Activated T-cell treated with anti-CD3 and anti-CD28 coated beads for 1 hour (primary cell): ENCODE measurements around the gene ARL6IP4.
"Not testable (repeated sequence)": the region's sequence is repeated elsewhere in the genome, so short reads cannot be mapped to it uniquely, and the experiment has no call there.

Experiments
- DNase-seq: peaks from one replicate; pipeline ENCODE4 v3.0.0-alpha.2; 2020; ENCODE audit warnings: low read depth

ARL6IP4 gene

GRCh38 chr12:122980183-122981035 lies at the start of gene ARL6IP4:
Gene ARL6IP4, plus strand, starts transcription at chr12:122980681. Its CDS starts 459 bp downstream, at chr12:122981140.
- peak; percentile 39 for DNase-seq

GRCh38 chr12:122932207-122932606 lies 48.3 kb upstream of the ARL6IP4 start:
- DNase-seq, result no peak

GRCh38 chr12:122934722-122935121 lies 45.8 kb upstream of the ARL6IP4 start:
- DNase-seq, result no peak

GRCh38 chr12:122935318-122935717 lies 45.2 kb upstream of the ARL6IP4 start:
- DNase-seq, result no peak

GRCh38 chr12:122937622-122938091 lies 42.8 kb upstream of the ARL6IP4 start:
- no peak for DNase-seq

- DNase-seq, result no peak
Observed at GRCh38 chr12:122939125-122939524, 41.4 kb upstream of the ARL6IP4 start.

- not testable (repeated sequence) for DNase-seq
Observed at GRCh38 chr12:122941351-122941750, 39.1 kb upstream of the ARL6IP4 start.

- DNase-seq, result no peak
Observed at GRCh38 chr12:122942637-122943036, 37.8 kb upstream of the ARL6IP4 start.

- DNase-seq, result no peak
Observed at GRCh38 chr12:122943196-122943595, 37.3 kb upstream of the ARL6IP4 start.

GRCh38 chr12:122944605-122945592 lies 35.6 kb upstream of the ARL6IP4 start:
- DNase-seq, result no peak

- DNase-seq, result peak; percentile 47
Observed at GRCh38 chr12:122946690-122947341, 33.7 kb upstream of the ARL6IP4 start.

GRCh38 chr12:122947352-122947792 lies 33.1 kb upstream of the ARL6IP4 start:
- DNase-seq, result no peak

- DNase-seq, result no peak
Observed at GRCh38 chr12:122948605-122949004, 31.9 kb upstream of the ARL6IP4 start.

GRCh38 chr12:122949405-122949804 lies 31.1 kb upstream of the ARL6IP4 start:
- DNase-seq, result no peak

GRCh38 chr12:122949816-122950675 lies 30.4 kb upstream of the ARL6IP4 start:
- DNase-seq, result no peak

GRCh38 chr12:122951406-122951805 lies 29.1 kb upstream of the ARL6IP4 start:
- DNase-seq, result no peak

- peak; percentile 62 for DNase-seq
Observed at GRCh38 chr12:122951979-122952892, 28.2 kb upstream of the ARL6IP4 start.

GRCh38 chr12:122955156-122955555 lies 25.3 kb upstream of the ARL6IP4 start:
- no peak for DNase-seq

GRCh38 chr12:122956035-122956434 lies 24.4 kb upstream of the ARL6IP4 start:
- no peak for DNase-seq
